ENCODE data around the gene ACY1. TPM values are rescaled to one million over a fixed set of nuclear protein-coding genes. Genes with fewer than 3 reads are reported as not detected.
A peak's percentile ranks its signal among the peaks of the same experiment; 100 is the strongest.

The ACY1 gene
- total RNA-seq, 1 donor from 2014 or later, result 95.8 TPM

GRCh38 chr3:52001443-52001974, 18.2 kb downstream of the ACY1 start:
- DNase-seq (ENCODE audit: low read depth), result no peak
- TF ChIP-seq, protein P1, sequence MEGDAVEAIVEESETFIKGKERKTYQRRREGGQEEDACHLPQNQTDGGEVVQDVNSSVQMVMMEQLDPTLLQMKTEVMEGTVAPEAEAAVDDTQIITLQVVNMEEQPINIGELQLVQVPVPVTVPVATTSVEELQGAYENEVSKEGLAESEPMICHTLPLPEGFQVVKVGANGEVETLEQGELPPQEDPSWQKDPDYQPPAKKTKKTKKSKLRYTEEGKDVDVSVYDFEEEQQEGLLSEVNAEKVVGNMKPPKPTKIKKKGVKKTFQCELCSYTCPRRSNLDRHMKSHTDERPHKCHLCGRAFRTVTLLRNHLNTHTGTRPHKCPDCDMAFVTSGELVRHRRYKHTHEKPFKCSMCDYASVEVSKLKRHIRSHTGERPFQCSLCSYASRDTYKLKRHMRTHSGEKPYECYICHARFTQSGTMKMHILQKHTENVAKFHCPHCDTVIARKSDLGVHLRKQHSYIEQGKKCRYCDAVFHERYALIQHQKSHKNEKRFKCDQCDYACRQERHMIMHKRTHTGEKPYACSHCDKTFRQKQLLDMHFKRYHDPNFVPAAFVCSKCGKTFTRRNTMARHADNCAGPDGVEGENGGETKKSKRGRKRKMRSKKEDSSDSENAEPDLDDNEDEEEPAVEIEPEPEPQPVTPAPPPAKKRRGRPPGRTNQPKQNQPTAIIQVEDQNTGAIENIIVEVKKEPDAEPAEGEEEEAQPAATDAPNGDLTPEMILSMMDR (conservative IDR thresholded peaks at IDR 0.05; ENCODE audit: low read depth, low read length), result peak; percentile 91
- no peak overlapping the region for H3K4me3 ChIP-seq (ENCODE audit: low read depth, low read length)

DNA sequence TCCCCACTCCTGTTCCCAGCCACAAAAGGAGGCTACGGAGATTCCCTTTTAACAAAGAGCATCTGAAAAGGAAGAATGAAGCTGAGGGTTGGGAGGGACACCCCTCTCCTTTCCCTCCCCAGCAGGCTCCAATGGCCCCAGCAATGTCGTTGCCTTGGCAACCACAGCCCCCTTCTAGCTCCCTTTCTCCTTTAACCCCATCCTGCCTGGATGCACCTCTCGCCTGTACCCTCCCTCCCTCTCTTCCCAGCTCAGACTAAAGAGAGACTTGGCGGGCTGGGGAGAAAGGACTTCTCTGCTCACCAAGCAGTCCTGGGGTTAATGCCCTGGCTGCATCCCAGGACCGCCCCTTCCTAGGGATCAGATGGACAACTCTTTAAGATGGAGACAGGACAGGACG, 19.4 kb downstream of the ACY1 start:
- TF ChIP-seq, protein P1 (conservative IDR thresholded peaks at IDR 0.05; ENCODE audit: low read depth, low read length), result no peak
- H3K4me3 ChIP-seq (ENCODE audit: low read depth, low read length), result no peak overlapping the region
- no peak for DNase-seq (ENCODE audit: low read depth)

DNA sequence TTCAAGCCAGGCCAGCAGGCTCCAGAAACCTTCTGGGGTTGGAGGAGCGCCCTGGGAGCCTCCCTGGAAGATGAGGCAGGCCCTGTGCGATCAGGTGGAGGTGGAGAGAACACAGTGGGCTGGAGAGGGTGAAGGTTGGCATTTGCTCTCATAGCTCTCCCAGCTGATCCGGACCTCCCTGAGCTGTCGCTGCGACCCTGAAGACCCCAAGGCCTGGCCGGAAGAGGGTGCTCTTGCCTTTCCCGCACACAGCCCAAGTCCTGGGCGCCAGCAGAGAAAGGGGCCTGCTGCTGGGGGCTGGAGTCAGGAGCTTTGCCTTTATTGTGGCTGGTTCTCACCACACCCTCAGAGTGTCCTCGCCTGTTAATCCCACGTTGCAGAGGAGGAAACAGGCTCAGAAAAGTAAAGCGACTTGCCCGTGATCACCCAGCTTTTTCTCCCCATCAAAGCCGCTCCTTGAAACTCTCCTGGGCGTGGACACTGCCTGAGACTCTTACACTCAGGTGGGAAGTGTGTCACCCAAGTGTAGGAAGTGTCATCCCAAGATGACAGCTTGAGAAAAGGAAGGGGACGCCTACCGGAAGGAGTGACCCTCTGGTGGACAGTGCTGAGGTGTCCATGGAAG, 20.9 kb downstream of the ACY1 start:
- H3K4me3 ChIP-seq (ENCODE audit: low read depth, low read length), result no peak overlapping the region
- DNase-seq (ENCODE audit: low read depth), result no peak
- TF ChIP-seq, protein P1 (conservative IDR thresholded peaks at IDR 0.05; ENCODE audit: low read depth, low read length), result peak; percentile 49

GRCh38 chr3:52004906-52005395, 21.6 kb downstream of the ACY1 start:
- DNase-seq (ENCODE audit: low read depth), result no peak
- TF ChIP-seq, protein P1 (conservative IDR thresholded peaks at IDR 0.05; ENCODE audit: low read depth, low read length), result no peak
- H3K4me3 ChIP-seq (ENCODE audit: low read depth, low read length), result no peak overlapping the region

- TF ChIP-seq, protein P1 (conservative IDR thresholded peaks at IDR 0.05; ENCODE audit: low read depth, low read length), result no peak
- no peak overlapping the region for H3K4me3 ChIP-seq (ENCODE audit: low read depth, low read length)
- DNase-seq (ENCODE audit: low read depth), result no peak
These were observed 22.2 kb downstream of the ACY1 start for GRCh38 chr3:52005571-52005986.

DNA sequence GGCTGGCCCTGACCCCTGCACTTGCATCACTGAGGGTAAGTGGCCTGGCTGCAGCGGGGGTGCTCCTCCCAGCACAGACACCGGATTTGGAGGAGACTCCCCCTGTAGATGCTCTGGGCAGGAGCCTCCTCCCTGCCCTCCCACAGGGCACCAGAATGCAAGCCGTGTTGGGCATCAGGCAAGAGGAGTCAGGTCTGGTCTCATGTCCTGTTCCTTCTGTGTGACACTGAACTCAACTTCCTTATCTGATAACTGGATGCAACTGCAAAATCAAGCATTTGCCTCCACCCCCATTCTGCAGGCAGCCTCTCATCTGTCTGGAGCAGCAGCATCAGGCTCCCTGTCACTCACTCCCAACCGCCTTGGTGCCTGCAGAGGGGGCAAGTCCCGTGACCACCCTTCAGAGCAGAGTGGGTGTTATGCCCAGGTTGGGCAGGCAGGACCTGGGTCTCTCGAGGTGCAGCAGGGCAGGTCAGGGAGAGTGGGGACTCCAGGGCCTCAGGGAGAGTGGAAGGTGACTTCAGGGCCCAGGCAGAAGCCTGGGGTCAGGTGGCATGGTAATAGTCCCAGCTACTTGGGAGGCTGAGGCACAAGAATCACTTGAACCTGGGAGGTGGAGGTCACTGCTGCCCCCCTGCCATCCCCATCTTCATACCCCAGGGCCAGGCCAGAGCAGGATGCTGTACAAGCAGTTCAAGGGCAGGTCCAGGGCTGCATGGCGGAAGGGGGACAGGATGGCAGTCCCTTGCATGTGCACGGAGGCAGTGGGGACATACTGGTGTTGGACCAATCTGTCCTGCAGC, 22.9 kb downstream of the ACY1 start:
- TF ChIP-seq, protein P1 (conservative IDR thresholded peaks at IDR 0.05; ENCODE audit: low read depth, low read length), result no peak
- DNase-seq (ENCODE audit: low read depth), result no peak
- no peak overlapping the region for H3K4me3 ChIP-seq (ENCODE audit: low read depth, low read length)
